Measurements from ENCODE around the gene CHAT. TPM values are rescaled to one million over a fixed set of nuclear protein-coding genes. Genes with fewer than 3 reads are reported as not detected.

The CHAT gene
- total and polyA plus RNA-seq, 8 donors: 0.28 TPM; not detected in 7

DNA sequence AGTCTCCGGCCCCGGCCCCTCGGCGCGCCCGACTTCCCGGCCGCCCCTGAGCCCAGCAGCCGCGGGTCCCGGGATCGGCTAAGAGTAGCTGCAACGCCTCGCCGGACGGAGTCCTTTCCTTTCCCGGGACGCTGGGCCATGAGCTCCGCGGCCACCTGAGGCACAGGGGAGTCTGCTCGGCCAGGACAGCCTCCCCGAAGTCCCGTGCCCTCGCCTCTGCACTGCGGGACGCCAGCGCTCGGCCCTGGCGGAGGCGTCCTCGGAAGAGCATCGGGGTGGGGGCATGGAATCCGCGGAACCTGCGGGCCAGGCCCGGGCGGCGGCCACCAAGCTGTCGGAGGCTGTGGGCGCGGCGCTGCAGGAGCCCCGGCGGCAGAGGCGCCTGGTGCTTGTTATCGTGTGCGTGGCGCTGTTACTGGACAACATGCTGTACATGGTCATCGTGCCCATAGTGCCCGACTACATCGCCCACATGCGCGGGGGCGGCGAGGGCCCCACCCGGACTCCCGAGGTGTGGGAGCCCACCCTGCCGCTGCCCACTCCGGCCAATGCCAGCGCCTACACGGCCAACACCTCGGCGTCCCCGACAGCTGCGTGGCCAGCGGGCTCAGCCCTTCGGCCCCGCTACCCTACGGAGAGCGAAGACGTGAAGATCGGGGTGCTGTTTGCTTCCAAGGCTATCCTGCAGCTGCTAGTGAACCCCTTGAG lies 3.2 kb upstream of the CHAT start:
- DNase-seq: peak in 2 of 6 donors; percentile 51 to 59
- no peak for ATAC-seq

DNA sequence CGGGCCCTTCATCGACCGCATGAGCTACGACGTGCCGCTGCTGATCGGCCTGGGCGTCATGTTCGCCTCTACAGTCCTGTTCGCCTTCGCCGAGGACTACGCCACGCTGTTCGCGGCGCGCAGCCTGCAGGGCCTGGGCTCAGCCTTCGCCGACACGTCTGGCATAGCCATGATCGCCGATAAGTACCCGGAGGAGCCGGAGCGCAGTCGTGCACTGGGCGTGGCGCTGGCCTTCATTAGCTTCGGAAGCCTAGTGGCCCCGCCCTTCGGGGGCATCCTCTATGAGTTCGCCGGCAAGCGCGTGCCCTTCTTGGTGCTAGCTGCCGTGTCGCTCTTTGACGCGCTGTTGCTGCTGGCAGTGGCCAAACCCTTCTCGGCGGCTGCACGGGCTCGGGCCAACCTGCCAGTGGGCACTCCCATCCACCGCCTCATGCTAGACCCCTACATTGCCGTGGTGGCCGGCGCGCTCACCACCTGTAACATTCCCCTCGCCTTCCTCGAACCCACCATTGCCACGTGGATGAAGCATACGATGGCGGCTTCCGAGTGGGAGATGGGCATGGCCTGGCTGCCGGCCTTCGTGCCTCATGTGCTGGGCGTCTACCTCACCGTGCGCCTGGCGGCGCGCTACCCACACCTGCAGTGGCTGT lies 2.5 kb upstream of the CHAT start:
- FAIRE-seq (no peak), DNase-seq (peak in 2 of 6 donors; percentile 61 to 69), ATAC-seq (no peak)
- 5 to 6% methylated on average over 61 to 63 of the region's 63 CpGs for WGBS, 2 donors
- Histone ChIP-seq H3K4me1 (peaks cover 0 to 5% (median 3%) of the 10 kb centered on the region in 3 donors), H3K9me3 (no peaks in the 10 kb centered on the region), H3K36me3 (no peaks in the 10 kb centered on the region), H3K4me3 (no peak overlapping the region), H3K27ac (no peak overlapping the region), H3K27me3 (peaks cover 0 to 28% (median 5%) of the 10 kb centered on the region in 4 donors)
- intact Hi-C loops (cut with DNase I): no loop called here
- TF ChIP-seq, protein P1, sequence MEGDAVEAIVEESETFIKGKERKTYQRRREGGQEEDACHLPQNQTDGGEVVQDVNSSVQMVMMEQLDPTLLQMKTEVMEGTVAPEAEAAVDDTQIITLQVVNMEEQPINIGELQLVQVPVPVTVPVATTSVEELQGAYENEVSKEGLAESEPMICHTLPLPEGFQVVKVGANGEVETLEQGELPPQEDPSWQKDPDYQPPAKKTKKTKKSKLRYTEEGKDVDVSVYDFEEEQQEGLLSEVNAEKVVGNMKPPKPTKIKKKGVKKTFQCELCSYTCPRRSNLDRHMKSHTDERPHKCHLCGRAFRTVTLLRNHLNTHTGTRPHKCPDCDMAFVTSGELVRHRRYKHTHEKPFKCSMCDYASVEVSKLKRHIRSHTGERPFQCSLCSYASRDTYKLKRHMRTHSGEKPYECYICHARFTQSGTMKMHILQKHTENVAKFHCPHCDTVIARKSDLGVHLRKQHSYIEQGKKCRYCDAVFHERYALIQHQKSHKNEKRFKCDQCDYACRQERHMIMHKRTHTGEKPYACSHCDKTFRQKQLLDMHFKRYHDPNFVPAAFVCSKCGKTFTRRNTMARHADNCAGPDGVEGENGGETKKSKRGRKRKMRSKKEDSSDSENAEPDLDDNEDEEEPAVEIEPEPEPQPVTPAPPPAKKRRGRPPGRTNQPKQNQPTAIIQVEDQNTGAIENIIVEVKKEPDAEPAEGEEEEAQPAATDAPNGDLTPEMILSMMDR (IDR thresholded peaks at IDR 0.05): no peak

More for the DNA sequence above, 3.2 kb upstream of the CHAT start:
- intact Hi-C loops (cut with DNase I): no loop called here
- TF ChIP-seq, protein P1 (IDR thresholded peaks at IDR 0.05): no peak
- no peaks in the 10 kb centered on the region for H3K36me3 ChIP-seq
- no peak overlapping the region for H3K27ac ChIP-seq
- H3K27me3 ChIP-seq: peaks cover 0 to 23% (median 5%) of the 10 kb centered on the region in 4 donors
- no peaks in the 10 kb centered on the region for H3K9me3 ChIP-seq
- peaks cover 0 to 5% (median 3%) of the 10 kb centered on the region in 3 donors for H3K4me1 ChIP-seq
- peak overlapping the region in 1 of 4 donors; percentile 20 for H3K4me3 ChIP-seq
- 3% methylated on average over 57 to 72 of the region's 72 CpGs for WGBS, 2 donors
- FAIRE-seq: no peak

DNA sequence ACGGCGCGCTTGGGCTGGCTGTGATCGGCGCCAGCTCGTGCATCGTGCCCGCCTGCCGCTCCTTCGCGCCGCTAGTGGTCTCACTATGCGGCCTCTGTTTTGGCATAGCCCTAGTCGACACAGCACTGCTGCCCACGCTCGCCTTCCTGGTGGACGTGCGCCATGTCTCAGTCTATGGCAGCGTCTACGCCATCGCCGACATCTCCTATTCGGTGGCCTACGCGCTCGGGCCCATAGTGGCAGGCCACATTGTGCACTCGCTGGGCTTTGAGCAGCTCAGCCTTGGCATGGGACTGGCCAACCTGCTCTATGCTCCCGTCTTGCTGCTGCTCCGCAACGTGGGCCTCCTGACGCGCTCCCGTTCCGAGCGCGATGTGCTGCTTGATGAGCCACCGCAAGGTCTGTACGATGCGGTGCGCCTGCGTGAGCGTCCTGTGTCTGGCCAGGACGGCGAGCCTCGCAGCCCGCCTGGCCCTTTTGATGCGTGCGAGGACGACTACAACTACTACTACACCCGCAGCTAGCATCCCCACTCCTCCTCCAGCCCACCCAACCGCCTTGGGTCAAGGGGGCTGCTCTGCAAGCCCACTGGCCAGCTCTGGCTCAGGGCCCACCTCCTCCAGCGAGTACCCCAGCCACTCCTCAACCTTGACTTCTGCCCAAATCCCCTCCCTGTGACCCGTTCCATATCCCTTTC lies 1.9 kb upstream of the CHAT start:
- no peak overlapping the region for H3K4me3 ChIP-seq
- TF ChIP-seq, protein P1 (IDR thresholded peaks at IDR 0.05): no peak
- FAIRE-seq: no peak
- 7 to 10% methylated on average over 53 of the region's 53 CpGs for WGBS, 2 donors
- H3K36me3 ChIP-seq: no peaks in the 10 kb centered on the region
- DNase-seq: peak in 2 of 6 donors; percentile 49 to 64
- H3K9me3 ChIP-seq: no peaks in the 10 kb centered on the region
- ATAC-seq: no peak
- no peak overlapping the region for H3K27ac ChIP-seq
- intact Hi-C loops (cut with DNase I): no loop called here
- H3K4me1 ChIP-seq: peaks cover 0 to 5% (median 3%) of the 10 kb centered on the region in 3 donors
- peaks cover 0 to 28% (median 5%) of the 10 kb centered on the region in 4 donors for H3K27me3 ChIP-seq

DNA sequence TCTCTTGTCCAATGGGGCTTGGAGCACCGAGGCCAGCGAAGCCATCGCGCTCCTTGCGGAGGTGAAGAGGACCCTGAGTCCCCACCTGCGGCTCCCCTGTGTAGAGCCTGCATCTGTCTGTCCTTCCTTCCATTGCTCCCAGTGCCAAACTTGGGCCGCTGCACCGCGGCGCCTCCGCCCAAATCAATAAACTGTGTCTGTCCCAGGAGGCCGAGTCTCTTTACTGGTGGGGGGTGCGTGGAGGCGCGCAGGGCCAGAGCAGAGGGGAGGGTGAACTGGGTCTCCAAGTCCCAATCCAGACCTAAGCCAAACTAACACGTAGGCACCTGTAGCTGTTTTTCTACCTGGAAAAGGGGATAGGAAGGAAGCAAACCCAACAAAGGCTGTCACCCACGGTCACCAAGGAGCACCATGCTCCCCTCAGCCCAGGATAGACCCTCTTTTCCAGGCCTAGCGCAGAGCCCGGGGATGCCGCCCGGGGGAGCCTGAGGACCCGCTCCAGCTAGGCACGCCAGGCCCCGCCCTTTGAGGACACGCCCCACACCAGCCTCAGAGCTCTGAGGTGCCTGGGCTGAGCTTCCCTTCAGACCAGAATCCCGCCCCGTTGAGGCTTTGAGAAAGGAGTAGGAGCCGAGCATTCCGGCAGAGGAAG lies 1.2 kb upstream of the CHAT start:
- intact Hi-C loops (cut with DNase I): no loop called here
- Histone ChIP-seq H3K4me3 (no peak overlapping the region), H3K9me3 (no peaks in the 10 kb centered on the region), H3K27ac (no peak overlapping the region), H3K27me3 (peaks cover 0 to 26% (median 5%) of the 10 kb centered on the region in 4 donors), H3K36me3 (no peaks in the 10 kb centered on the region), H3K4me1 (peaks cover 0 to 5% (median 3%) of the 10 kb centered on the region in 3 donors)
- TF ChIP-seq, protein P1 (IDR thresholded peaks at IDR 0.05): no peak
- 2 to 4% methylated on average over 29 of the region's 29 CpGs for WGBS, 2 donors
- FAIRE-seq: no peak
- peak in 1 of 4 donors; percentile 47 for ATAC-seq
- peak in 2 of 6 donors; percentile 50 to 60 for DNase-seq

Measured in pancreas (tissue), 10 donors.